Esophagus muscularis mucosa (tissue), 4 donors: Measurements from ENCODE around the gene ACTL7A.

Source experiments
- EP300 ChIP-seq: sonication (generic); formaldehyde crosslinking; IDR thresholded peaks from one replicate; pipeline ENCODE4 v1.6.1; 2017; ENCODE audit warnings: antibody characterized with exemption
- POLR2A ChIP-seq: fragments of 450-650 bp; IDR thresholded peaks from one replicate; pipeline ENCODE4 v1.6.1; 2017; ENCODE audit warnings: antibody characterized with exemption, moderate library complexity, mild to moderate bottlenecking, low read depth
- POLR2AphosphoS5 ChIP-seq, 2 donors: sonication (generic); formaldehyde crosslinking; IDR thresholded peaks; one replicate each; pipeline ENCODE4 v1.6.1; 2017; ENCODE audit warnings: antibody characterized with exemption in 2 of 2
- TF ChIP-seq, protein P1 (sequence below), 3 experiments: fragments of 200-600 bp in 2 of 3; fragments of 450-650 bp in 1 of 3; sonication (generic) in 2 of 3; IDR thresholded peaks; one replicate each; pipeline ENCODE4 v1.5.1; 2017 to 2019; ENCODE audit warnings: antibody characterized with exemption in 3 of 3, mild to moderate bottlenecking in 2 of 3, moderate library complexity in 1 of 3

DNA sequence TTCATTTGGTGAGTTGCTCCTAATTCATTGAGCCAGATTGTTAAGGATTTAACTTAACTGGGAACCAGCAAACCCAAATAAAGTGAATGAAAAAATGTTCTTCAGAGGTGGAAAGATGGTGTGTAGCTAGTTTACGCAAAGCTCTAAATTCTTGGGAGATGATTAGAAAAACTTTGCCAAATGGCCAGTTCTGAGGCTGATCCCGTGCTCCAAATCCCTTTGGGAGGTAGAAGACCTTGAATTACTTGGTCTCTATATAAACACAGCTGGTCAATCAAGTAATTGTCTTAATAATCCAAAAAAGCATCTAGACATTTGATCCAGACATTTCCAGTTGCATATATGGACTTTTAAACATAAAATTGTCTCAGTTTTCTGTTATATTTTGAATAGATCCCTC is 17.7 kb upstream of the ACTL7A start:
- TF ChIP-seq, protein P1, sequence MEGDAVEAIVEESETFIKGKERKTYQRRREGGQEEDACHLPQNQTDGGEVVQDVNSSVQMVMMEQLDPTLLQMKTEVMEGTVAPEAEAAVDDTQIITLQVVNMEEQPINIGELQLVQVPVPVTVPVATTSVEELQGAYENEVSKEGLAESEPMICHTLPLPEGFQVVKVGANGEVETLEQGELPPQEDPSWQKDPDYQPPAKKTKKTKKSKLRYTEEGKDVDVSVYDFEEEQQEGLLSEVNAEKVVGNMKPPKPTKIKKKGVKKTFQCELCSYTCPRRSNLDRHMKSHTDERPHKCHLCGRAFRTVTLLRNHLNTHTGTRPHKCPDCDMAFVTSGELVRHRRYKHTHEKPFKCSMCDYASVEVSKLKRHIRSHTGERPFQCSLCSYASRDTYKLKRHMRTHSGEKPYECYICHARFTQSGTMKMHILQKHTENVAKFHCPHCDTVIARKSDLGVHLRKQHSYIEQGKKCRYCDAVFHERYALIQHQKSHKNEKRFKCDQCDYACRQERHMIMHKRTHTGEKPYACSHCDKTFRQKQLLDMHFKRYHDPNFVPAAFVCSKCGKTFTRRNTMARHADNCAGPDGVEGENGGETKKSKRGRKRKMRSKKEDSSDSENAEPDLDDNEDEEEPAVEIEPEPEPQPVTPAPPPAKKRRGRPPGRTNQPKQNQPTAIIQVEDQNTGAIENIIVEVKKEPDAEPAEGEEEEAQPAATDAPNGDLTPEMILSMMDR (IDR thresholded peaks at IDR 0.05): no peak
- TF ChIP-seq POLR2A: no peak
- TF ChIP-seq EP300: no peak
- no peak for TF ChIP-seq POLR2AphosphoS5 (IDR thresholded peaks at IDR 0.05)
